ENCODE results near the gene ADGRB3.

ADGRB3 gene

DNA sequence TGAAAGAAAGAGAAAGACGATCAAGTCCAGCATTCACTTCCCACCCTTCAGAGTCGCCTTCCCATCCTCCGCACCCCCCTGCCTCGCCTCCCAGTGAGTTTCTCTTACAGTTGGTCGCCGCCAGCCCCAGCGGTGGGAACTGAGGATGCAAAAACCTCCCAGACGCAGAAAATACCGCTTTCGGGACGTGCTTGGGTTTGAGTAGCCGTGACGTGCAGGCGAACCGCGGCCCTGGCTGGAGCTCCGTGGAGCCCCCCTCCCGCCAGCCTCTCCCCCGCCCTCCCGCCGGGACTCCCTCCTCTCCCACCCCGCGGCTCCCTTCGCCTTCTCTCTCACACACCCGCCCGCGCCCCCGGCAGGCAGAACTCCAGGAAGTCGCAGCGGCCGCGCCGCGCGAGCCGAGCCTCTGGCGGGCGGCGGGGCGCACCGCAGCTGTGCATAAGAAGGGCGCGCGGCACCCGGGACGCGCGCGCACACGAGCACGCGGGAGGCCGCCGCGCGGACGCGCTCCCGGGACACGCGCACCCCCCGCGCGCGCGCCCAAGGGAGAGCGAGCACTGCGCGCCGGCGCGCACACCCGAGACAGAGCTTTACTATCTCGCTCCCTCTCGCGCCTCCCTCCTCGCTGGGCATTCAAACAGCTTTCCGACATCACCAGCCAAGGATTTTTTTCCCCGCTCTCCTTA lies at the start of gene ADGRB3:
Gene ADGRB3, plus strand, starts transcription at position 557 of the 686 bp plus-strand sequence. CDS start 3,394 bp downstream, outside the sequence.
- DNase-seq, result no peak

DNA sequence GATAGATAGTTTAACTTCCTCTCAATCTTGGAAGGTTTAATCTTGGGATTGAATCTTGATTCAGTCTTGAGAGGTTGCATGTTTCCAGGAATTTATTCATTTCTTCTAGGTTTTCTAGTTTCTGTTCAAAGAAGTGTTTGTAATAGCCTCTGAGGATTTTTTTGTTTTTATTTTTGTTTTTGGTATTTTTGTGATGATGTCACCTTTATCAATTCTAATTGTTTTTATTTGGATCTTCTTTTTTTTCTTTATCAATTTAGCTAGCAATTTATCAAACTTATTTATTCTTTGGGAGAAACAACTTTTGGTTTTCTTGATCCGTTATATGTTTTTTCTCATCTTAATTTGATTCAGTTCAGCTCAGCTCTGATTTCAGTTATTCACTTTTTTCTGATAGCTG lies 41.5 kb upstream of the ADGRB3 start:
- DNase-seq, result no peak

DNA sequence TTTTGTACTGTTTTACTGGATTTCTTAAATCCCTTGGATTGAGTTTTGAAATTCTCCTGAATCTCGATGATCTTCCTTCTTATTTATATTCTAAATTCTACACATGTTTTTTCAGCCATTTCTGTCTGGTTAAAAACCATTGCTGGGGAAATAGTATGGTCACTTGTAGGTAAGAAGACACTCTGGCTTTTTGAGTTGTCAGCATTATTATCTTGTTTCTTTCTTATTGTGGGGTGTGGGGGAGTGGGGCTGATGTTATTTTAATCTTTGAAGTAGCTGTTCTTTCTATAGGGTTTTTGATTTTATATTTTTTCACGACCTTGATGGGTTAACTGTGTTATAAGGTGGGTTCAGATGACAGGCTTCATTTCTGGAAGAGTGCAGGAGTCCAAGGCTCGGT lies 37.4 kb upstream of the ADGRB3 start:
- no peak for DNase-seq

DNA sequence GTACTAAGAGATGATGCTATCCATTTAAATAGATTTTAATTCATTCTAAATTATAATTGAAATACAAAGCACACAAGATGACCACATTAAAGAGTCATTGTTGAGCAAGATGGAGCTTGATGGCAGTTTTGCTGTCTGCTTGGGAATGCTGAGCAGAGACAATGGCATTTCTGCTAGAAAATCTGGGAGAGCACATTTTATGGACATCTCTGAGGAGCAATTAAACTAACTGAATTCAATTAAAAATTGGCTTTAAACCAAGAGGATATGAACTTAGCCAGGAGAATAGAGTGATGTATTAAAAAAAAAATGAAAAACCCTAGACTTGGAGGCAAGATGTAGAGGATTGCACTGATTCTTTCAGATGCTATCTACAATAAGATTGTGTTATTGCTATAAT lies 19.1 kb upstream of the ADGRB3 start:
- no peak for DNase-seq

DNA sequence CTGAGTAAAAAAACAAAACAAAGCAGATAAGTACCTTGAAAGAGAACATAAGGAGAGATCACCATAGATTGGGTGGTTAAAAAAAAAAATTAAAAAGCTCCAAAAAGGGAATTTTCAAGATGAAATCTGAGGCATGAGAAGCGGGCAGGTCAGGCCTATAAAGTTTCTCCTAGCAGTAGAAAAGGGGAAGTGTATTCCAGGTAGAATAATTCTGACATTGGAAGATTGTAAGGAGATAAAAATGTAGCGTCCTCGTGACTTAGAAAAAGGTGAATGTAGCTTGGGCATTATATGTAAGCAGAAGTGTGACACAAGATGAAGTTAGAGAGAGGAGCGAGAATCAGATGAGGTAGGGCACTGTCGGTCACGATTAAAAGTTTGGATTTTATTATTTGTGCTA lies 9.1 kb upstream of the ADGRB3 start:
- DNase-seq, result no peak

DNA sequence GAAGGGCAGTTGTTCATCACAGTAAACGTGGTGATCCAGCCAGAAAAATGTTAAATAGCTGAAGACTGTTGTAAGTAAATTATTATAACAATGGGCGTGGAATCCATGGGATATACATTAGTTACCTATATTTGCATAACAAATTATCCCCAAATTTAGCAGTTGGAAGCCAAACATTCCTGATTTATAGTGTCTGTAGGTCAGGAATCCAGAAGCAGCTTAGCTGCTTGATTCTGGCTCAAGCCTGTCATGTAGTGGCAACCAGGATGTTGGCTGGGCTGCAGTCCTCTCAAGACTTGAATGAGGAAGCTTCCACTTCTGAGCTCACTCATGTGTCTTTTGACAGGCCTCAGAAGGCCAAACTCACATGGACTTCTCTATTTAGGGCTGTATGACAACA lies 6.9 kb upstream of the ADGRB3 start:
- DNase-seq, result no peak

DNA sequence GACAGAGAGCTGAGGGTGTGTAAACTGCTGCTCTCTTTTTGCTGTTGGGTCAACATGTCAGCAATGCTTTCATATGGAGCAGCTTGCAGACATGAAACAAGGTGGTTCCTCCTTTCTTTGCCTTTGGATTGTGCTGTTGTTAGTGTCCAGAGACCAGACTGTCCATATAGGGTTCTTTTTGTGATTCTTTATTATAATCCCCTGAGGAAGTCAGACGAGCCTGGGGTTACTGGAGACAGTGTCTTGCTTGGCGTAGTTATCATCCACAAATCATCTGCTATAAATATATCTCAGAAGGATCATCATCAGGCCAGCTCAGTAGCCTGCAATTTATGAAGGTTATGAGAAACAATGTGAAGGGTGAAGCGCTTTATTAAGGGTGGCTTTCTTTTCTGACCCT lies 2.3 kb upstream of the ADGRB3 start:
- no peak for DNase-seq

DNA sequence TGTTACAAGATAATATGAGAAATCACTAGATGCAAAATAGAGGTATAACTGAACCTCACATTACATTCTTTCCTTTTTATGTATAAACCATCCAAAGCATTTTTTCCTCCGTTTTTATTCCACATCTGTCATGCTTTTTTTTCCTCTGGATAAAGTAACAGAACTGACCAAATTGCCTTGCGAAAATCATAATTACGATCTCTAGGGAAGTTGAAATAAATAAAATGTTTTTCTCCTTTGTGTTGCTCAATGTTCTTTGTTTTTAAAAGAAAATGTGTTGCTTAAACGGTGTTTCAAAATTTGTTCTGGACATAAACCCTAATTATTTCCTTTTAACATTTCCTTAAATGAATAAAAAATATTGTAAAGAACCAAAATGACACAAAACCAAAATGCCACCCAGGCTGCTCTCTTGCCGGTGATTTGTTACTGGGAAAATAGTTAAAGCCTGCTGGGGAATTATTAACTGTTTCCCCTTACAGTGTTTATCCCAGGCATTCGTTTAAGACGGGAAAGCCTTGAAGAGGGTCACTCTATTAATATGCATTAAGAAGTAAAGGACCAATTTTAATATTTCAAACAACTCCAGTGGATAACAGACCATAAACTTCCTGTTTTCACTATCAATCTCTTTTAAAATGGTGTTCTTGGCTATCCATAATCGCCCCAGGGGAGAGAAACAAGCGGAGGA lies 1.7 kb upstream of the ADGRB3 start:
- no peak for DNase-seq

DNA sequence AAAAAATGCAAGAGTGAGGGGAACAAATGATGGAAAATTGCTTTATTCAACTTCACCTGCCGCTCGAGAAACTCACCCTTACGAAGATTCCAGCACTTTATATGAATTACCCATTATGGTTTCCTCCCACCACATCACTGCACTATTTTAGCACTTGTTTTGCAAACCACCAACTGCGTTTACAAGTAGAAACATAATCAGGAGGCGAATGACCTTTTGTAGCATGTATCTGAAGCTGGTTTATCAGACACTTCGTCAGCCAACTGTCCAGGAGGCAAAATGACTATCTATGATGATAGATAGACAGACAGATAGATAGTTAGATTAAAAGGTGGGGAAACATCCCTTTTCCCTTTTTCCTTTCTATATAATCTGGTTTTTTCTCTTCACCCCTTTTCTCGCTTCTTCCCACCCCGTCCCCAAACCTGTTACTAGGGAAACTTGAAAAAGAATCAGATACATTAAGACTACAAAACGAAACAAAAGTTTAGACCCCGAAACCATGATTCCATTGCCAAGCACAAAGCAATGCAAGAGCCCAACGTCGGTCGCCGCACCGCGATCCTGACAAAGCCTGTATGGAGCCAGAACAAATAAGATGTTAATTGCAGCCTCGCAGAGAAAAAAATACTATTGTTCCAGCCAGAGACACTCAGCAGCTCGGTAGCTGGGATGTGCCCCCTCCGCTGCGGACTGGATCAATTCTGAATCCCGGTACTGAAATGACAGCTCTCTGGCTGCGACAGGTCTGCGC lies 933 bp upstream of the ADGRB3 start:
- no peak for DNase-seq

DNA sequence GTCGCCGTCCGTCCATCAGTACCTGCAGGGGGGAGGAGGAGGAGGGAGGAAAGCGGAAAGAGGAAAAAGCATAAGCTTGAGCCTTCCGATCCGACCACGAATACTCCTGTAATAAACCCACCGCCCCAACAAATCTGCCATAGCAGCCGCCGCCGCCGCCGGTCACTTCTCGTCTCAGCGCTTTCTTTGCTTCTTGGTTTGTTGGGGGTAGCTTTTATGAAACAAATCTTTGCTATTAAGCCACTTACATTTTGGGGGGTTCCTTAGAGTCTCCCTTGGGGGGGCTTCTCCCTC lies 277 bp downstream of the ADGRB3 start:
- no peak for DNase-seq

DNA sequence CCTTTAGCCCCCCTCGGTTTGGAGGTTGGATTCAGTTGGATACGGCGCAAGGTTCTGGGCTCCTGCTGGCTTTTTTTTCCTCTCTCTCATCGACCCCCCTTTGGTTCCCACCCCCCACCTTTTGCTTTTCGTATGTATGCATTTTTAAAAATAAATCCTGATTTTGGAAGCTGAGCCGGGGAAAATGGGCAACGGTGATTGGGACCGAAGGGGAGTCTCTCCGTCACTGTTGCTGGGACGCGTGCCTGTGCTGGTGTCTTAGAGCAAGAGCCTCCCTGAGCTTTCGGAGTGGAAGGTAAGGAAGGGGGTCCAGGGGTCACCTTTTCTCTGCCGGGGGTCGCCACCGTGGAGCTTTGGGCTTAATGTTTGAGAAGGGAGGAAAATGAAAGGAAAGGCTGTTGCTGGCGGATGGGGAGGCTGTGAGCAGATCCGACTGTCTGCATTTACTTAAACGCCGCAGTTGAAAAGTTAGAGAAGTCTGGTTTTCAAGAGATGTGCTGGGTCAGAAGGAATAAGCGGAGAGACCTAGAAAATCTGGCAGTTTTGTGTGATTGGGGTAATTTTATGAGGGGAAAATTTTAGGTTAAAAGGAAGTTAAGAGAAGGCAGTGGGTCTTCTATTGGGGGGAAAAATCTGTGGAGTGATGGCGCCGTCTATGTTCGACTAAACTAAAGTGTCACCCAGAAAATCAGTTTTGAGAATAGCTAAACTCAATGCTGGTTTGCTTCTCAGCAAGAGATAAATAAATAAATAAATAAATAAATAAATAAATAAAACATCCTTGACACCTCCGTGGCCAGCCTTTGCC lies 828 bp downstream of the ADGRB3 start:
- DNase-seq, result no peak

DNA sequence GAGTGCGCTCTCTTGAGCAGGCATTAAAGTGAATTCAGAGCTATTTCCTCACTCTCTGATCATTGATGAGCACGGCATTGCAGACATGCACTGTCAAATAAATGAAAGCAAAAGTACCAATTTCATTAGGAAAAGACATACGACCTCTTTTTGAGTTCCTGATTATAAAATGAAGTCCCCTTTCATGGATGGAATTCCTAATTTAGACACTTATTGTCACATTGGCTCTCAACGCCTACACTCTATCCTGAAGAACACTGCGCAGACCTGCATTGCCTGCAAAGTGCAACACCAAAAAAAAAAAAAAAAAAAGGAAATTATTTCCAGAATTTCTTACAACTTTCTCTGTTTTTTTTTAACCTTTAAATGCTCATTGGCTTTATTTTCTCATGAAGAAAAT lies 1.6 kb downstream of the ADGRB3 start:
- no peak for DNase-seq

DNA sequence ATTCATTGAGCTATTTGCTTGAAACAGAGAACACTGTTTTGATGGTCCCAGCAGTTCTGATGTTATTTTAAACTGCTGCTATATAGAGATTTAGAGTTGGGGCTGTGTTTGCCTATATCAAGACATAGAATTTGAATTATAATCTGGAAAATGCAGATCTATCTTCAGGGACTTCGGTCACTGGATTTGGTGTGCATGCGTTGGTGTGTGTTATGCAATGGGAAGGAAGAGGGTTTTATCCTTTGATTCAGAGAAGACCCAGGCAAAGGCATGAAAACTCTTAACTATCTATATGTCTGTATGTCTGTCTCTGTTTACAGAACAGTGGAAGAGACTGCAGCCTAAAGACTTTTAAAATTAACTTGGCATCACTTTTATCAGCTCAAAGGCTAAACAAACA lies 2.0 kb downstream of the ADGRB3 start:
- no peak for DNase-seq

DNA sequence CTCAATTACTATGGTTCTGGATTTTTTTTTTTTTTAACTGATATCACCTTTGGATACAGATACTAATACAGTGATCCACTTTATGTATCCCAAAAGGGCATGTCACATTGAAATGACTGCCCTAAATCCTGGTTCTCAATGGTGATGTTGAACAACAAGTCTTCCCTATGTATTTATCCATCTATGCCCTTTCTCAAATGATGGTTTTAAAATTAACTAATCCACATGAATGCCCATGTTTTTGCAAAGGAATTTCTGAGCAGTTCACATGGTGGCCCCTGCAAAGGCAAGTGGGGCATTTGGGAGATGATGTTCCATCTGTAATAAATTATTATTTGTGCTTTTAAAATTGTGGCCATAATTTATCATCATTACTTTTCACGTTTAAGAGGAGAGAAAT lies 2.7 kb downstream of the ADGRB3 start:
- no peak for DNase-seq

DNA sequence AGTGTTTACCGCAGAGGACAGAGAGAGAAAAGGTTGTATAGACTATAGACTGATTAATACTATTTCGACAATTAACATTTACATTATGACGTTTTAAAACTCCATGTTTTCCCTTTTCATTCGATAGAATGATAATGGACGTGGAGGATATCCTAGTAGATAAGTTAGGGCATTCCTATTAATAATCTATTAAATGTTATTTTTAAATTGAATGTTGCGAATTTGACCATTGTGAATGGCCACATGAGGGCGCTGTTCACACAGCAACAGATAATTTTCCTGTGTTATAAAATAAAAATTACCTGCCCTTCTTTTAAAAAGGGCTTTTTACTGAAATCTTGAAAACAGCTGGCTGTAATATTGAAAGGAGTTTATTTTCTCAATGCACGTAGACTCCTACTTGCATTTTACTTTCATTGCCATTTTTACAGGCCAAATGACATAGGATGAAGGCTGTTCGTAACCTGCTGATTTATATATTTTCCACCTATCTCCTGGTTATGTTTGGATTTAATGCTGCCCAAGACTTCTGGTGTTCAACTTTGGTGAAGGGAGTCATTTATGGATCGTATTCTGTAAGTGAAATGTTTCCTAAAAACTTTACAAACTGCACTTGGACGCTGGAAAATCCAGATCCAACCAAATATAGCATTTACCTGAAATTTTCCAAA lies 3.3 kb downstream of the ADGRB3 start:
- no peak for DNase-seq

DNA sequence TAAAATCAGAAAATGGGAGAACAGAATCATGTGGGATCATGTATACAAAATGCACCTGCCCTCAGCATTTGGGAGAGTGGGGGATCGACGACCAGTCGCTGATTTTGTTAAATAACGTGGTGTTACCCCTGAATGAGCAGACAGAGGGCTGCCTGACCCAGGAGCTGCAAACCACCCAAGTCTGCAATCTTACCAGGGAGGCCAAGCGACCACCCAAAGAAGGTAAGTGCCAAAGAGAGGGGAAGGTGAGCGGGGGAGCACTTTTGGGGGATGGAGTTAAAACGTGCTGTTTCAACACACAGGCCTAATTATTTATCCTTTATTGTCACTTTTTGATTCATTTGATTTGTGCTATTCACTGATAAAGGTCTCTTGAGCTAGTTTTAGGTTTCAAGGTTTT lies 4.1 kb downstream of the ADGRB3 start:
- no peak for DNase-seq

DNA sequence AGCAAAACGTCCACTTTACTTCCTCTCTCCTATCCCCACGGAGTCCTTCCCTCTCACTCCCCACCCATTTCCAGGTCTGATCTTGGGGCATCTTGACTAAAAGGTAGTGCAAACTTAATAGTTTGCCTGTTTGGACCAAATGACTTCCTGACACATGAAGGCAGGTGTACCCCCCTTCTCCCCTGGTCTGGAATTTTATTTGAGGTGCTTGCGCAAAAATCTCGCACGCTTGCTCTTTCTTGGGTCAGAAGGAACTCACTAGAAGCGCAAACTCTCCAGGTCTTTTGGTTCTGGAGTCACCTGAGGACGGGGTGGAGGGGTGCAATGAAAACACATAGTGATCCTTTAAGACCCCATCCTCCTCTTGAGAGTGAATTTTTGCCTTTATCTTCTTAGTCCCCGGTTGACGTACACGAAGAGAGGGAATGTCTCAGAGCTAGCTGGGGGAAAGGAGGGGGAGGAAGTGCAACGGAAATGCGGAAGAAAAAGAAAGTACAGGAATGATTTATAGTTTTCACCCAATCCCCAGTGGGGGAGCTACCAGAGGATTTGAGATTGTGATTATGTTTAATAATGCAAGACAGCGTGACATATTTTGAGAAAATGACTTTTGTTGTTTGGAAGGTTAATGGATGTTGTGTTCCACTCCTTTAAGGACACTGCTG lies 4.9 kb downstream of the ADGRB3 start:
- DNase-seq, result no peak

DNA sequence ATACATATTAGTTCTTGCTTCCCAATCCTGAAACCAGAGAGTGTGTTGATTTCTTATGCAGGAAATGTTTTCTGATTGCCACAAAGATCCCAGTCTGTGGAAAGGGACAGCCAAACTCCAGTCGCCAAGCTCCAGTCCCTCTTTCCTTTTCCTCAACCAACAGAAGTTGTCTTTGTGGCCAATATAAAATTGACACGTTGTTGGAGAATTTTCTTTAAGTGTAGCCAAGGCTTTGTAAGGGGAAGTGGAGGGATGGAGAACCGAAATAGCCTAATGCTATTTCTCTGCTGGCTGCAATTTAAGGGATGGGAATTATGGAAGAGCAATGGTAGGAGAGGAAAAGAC lies 5.4 kb downstream of the ADGRB3 start:
- no peak for DNase-seq

DNA sequence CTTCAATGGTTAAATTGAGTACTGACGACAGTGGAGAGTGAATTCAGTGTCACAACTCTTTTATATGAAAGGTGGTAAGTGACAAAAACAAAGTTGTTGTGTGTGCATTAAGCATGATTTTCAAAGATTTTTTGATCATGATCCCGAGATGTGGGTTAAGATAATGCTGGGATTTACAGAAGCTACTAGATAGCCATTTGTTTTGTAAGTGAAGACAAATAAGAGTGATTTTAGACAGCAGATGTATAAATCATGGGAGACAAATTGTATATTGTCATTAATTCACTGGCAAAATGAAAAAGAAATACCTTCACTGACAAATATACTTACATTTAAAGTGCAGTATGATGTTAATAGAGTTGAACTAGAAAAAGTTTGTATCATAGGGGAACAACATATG lies 6.1 kb downstream of the ADGRB3 start:
- DNase-seq, result no peak

DNA sequence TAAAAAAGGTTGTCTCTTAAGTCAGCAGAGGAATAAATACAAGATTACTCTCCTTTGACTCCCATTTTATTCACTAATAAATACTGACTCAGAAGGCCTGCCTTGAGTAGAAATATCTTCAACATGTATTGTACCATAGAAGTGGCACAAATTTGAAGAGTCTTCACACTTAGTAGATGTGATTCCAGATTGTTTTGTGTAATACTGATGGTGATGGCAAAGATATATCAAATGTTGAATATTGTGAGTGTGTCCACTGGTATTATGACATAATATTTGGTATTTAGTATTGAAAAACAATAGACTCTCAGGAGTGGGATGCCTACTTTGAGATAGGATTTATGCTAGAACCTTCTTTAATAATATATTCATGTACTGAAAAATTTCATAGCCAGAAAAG lies 7.0 kb downstream of the ADGRB3 start:
- DNase-seq, result no peak

DNA sequence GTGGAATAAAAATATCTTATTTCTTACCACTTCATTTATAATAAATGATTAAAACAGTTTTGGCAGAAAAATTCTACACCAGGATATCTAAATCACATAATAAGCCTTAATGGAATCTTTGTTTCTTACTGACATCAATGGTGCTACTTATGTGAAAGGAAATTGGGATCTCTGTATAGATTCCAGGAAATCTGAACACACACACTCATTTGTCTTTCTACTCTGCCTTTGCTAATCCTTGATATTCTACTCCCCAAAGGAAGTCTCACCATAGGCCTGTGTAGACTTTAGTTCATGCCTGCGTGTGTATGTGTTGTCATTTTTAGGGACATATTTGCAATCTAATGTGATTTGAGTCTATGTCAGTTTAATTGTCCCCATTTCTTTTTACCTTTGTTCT lies 7.9 kb downstream of the ADGRB3 start:
- no peak for DNase-seq

DNA sequence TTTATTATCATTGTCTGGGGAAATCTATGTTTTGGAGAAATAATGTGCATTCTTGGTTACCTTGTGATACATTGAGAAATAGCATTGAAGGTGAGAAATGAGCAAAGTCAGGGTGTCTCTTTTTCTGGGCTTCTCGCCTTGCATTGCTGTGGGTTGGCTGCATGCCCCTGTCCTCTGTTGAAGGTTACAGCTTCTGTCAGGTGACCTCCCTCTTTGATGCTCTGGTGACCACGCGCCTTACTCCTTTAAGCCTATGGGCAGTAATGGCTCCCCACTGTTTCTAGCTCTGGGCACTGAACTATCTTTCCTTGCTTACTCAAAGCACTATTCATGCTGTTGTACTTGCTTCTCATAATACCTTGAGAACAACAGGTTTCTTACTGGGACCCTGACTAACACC lies 14.6 kb downstream of the ADGRB3 start:
- DNase-seq, result no peak

DNA sequence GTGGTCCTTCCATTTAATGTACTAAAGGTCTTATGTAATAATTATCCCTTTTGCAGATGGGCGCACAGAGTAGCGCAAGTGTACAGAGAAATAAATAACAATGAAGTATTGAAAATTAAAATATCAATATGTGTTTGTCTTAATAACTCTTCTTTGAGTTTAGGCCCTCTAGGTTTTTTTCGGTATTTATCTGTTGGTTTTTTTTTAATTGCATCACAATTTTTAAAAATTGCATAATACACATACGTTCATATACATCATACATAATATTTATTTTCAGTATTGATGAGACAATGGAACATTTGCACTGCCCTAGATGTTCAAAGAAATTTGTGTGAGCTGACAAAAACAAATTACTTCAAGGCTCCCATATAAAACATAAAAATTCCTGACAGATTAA lies 15.1 kb downstream of the ADGRB3 start:
- no peak for DNase-seq
